GM12878 (cell line): Measurements from ENCODE around the gene NPAS4. TPM values are rescaled to one million over a fixed set of nuclear protein-coding genes. Genes with fewer than 3 reads are reported as not detected.

Source experiments
- ATAC-seq: fragments of 200-7000 bp; cut with Tn5 transposase; 3 replicates; pipeline ENCODE4 v1.9.1; 2020; ENCODE audit warnings: mild to moderate bottlenecking, moderate library complexity
- BruUV-seq: library from RNA; stranded (reverse); fragments of 400-500 nt; replicated peaks from 2 replicates; lab custom pipeline; 2021; lab: Mats Ljungman, UMichigan
- CTCF ChIA-PET: fragments of 300-600 bp; sonication (Branson Sonifier 250); formaldehyde crosslinking; extraction: SDS; loops from one replicate; lab custom pipeline; 2021; ENCODE audit warnings: inconsistent platforms; lab: Yijun Ruan, JAX
- POLR2A ChIA-PET: fragments of 350-600 bp; formaldehyde crosslinking; extraction: SDS; loops from one replicate; lab custom pipeline; 2021; ENCODE audit warnings: inconsistent platforms; lab: Charles Lee
- RAD21 ChIA-PET: fragments of 300-600 bp; sonication (Branson Sonifier 250); formaldehyde crosslinking; loops from one replicate; lab custom pipeline; 2023; ENCODE audit warnings: antibody characterized with exemption; ENCODE audit not compliant: unreplicated experiment; lab: Charles Lee
- SMC1A ChIA-PET: fragments of 300-600 bp; sonication (Branson Sonifier 250); formaldehyde crosslinking; loops from one replicate; lab custom pipeline; 2023; ENCODE audit not compliant: unreplicated experiment, uncharacterized antibody; lab: Charles Lee
- DNase-seq: peaks from one replicate; pipeline ENCODE4 v3.0.0-alpha.2; 2011; ENCODE audit warnings: low read depth, low spot score
- FAIRE-seq: peaks from 3 replicates; lab custom pipeline; 2011; peaks lifted over from hg19 to GRCh38; lab: Jason Lieb, UNC
- H2AFZ ChIP-seq: 2 replicates; pipeline ENCODE4 v1.6.0; 2011; ENCODE audit warnings: low read depth, low read length, control low read depth; ENCODE audit not compliant: control insufficient read depth
- H3K27ac ChIP-seq: 2 replicates; pipeline ENCODE4 v1.5.1; 2011; ENCODE audit warnings: control low read depth; ENCODE audit not compliant: control insufficient read depth, insufficient read depth
- H3K27me3 ChIP-seq, 2 experiments: replicated peaks in 1 of 2; 2 replicates each; pipeline versions ENCODE4 v1.6.0 to v1.6.1; 2011; ENCODE audit warnings: low read length in 1 of 2; ENCODE audit not compliant: control insufficient read depth in 2 of 2, insufficient read depth in 2 of 2
- H3K36me3 ChIP-seq, 2 experiments: 2 replicates each; pipeline ENCODE4 v1.5.1; 2011; ENCODE audit warnings: low read length in 1 of 2; ENCODE audit not compliant: control insufficient read depth in 2 of 2, insufficient read depth in 2 of 2
- H3K4me1 ChIP-seq: 2 replicates; pipeline ENCODE4 v1.6.1; 2011; ENCODE audit warnings: mild to moderate bottlenecking, low read length, moderate library complexity, mixed read lengths; ENCODE audit not compliant: control insufficient read depth, insufficient read depth
- H3K4me2 ChIP-seq: 2 replicates; pipeline ENCODE4 v1.6.0; 2011; ENCODE audit warnings: control low read depth; ENCODE audit not compliant: control insufficient read depth, insufficient read depth
- H3K4me3 ChIP-seq: fragments of 200-600 bp; sonication (generic); 2 replicates; pipeline ENCODE4 v1.5.1; 2016
- H3K79me2 ChIP-seq: 2 replicates; pipeline ENCODE4 v1.6.0; 2011; ENCODE audit warnings: low read length; ENCODE audit not compliant: control insufficient read depth, insufficient read depth
- H3K9ac ChIP-seq: 2 replicates; pipeline ENCODE4 v1.8.0; 2011; ENCODE audit warnings: low read length, control low read depth, mixed read lengths; ENCODE audit not compliant: control insufficient read depth, insufficient read depth
- H3K9me3 ChIP-seq: replicated peaks from 3 replicates; pipeline ENCODE4 v1.5.1; 2011; ENCODE audit warnings: mild to moderate bottlenecking, low read length; ENCODE audit not compliant: control insufficient read depth, insufficient read depth
- H4K20me1 ChIP-seq: 2 replicates; pipeline ENCODE4 v1.6.0; 2011; ENCODE audit not compliant: control insufficient read depth, insufficient read depth
- BACH1 ChIP-seq: fragments of 450-650 bp; IDR thresholded peaks from 2 replicates; pipeline ENCODE4 v1.6.1; 2017; ENCODE audit warnings: mild to moderate bottlenecking, borderline replicate concordance
- BHLHE40 ChIP-seq, 2 experiments: fragments of 450-650 bp in 1 of 2; IDR thresholded peaks; 2 replicates each; pipeline ENCODE4 v1.6.1; 2011 to 2017; ENCODE audit warnings: low read depth in 2 of 2, borderline replicate concordance in 1 of 2, improper control_type of control experiment in 1 of 2, low read length in 1 of 2, mild to moderate bottlenecking in 1 of 2
- BRCA1 ChIP-seq: IDR thresholded peaks from 2 replicates; pipeline ENCODE4 v1.6.1; 2011; ENCODE audit warnings: low read depth, low read length, improper control_type of control experiment
- CEBPB ChIP-seq, 2 experiments: fragments of 150-350 bp in 1 of 2; IDR thresholded peaks; 2 replicates each; pipeline ENCODE4 v1.6.1; 2012 to 2014; ENCODE audit warnings: low read depth in 2 of 2, low read length in 2 of 2, borderline replicate concordance in 1 of 2, inconsistent platforms in 1 of 2
- CREM ChIP-seq: IDR thresholded peaks from 2 replicates; pipeline ENCODE4 v1.6.1; 2014; ENCODE audit warnings: antibody characterized with exemption, low read depth
- IKZF1 ChIP-seq: fragments of 450-650 bp; conservative IDR thresholded peaks from 2 replicates; pipeline ENCODE4 v1.6.1; 2017; ENCODE audit warnings: antibody characterized with exemption, mild to moderate bottlenecking
- NBN ChIP-seq: fragments of 450-650 bp; IDR thresholded peaks from 2 replicates; pipeline ENCODE4 v1.6.1; 2016
- NFIC ChIP-seq: IDR thresholded peaks from 2 replicates; pipeline ENCODE4 v1.6.1; 2012; ENCODE audit warnings: low read depth, mild to moderate bottlenecking, inconsistent platforms, low read length, moderate library complexity
- RELA ChIP-seq: fragments of 450-650 bp; IDR thresholded peaks from 2 replicates; pipeline ENCODE4 v1.8.0; 2014; ENCODE audit warnings: borderline replicate concordance; ENCODE audit not compliant: partially characterized antibody
- SIN3A ChIP-seq: IDR thresholded peaks from 2 replicates; pipeline ENCODE4 v1.6.1; 2012; ENCODE audit warnings: low read depth, low read length, improper control_type of control experiment
- SP1 ChIP-seq: IDR thresholded peaks from one replicate; pipeline ENCODE4 v1.6.1; 2011; ENCODE audit warnings: low read depth, low read length
- TARDBP ChIP-seq: IDR thresholded peaks from 2 replicates; pipeline ENCODE4 v1.6.1; 2016; ENCODE audit warnings: borderline replicate concordance
- ZNF217 ChIP-seq: fragments of 450-650 bp; IDR thresholded peaks from 2 replicates; pipeline ENCODE4 v1.6.1; 2017; ENCODE audit warnings: antibody characterized with exemption, mild to moderate bottlenecking
- ZNF274 ChIP-seq: IDR thresholded peaks from one replicate; pipeline ENCODE4 v1.8.0; 2011; ENCODE audit not compliant: insufficient read length, insufficient read depth
- WGBS: methylation state at CpG from one replicate; pipeline ENCODE4 v1.1.6; 2016; ENCODE audit warnings: low lambda C conversion rate; ENCODE audit not compliant: insufficient replicate concordance, insufficient coverage; ENCODE audit errors: missing lambda C conversion rate; 5-methylcytosine and 5-hydroxymethylcytosine counted together
- in situ Hi-C: fragments of 300-500 bp; cut with MboI; formaldehyde crosslinking; loops from 9 replicates; pipeline ENCODE4 v1.14.3; 2018; ENCODE audit warnings: mixed read lengths
- intact Hi-C: fragments of 100-400 bp; cut with micrococcal nuclease; formaldehyde crosslinking; loops from one replicate; pipeline ENCODE4 v1.14.2; 2022; ENCODE audit not compliant: unreplicated experiment
- polyA plus RNA-seq, 11 experiments: library from polyadenylated mRNA; depleted of rRNA in 4 of 11; unstranded in 6 of 11; stranded (reverse) in 5 of 11; fragments of >200 nt; fragmentation: Nextera tagmentation in 4 of 11; fragmentation: Illumina TruSeq in 1 of 11; extraction: Ambion mirVana in 4 of 11; extraction: Trizol in 1 of 11; gene quantifications; 1 replicate in 1 of 11; 2 replicates in 10 of 11; pipeline versions ENCODE4 v1.2.1 to v1.2.3, GENCODE V29; 2011 to 2016; ENCODE audit warnings: inconsistent platforms in 2 of 11, missing spikeins in 2 of 11, low read depth in 1 of 11
- total RNA-seq, 4 experiments: library from RNA; depleted of rRNA in 3 of 4; stranded (reverse); fragments of >200 nt in 3 of 4; fragmentation: Illumina TruSeq in 1 of 4; extraction: Trizol in 1 of 4; gene quantifications; 2 replicates each; pipeline versions ENCODE4 v1.2.1 to v1.2.3, GENCODE V29; 2013 to 2021
- TF ChIP-seq, protein P1 (sequence below): fragments of 450-650 bp; IDR thresholded peaks from 2 replicates; pipeline ENCODE4 v1.6.1; 2016; ENCODE audit warnings: mild to moderate bottlenecking
- TF ChIP-seq, protein P2 (sequence below): fragments of 450-650 bp; IDR thresholded peaks from 2 replicates; pipeline ENCODE4 v1.6.1; 2014; ENCODE audit warnings: mild to moderate bottlenecking
- TF ChIP-seq, protein P3 (sequence below): fragments of 450-650 bp; IDR thresholded peaks from 2 replicates; pipeline ENCODE4 v1.6.1; 2016; ENCODE audit warnings: mild to moderate bottlenecking
- TF ChIP-seq, protein P4 (sequence below): fragments of 450-650 bp; IDR thresholded peaks from 2 replicates; pipeline ENCODE4 v1.6.1; 2018; ENCODE audit warnings: borderline replicate concordance, mild to moderate bottlenecking; ENCODE audit not compliant: partially characterized antibody

Gene NPAS4
- total and polyA plus RNA-seq, 10 of the 15 experiments (the other 5 are each of a cell fraction or from before 2014, with no cell fraction given): 0.03 to 0.18 (median 0.06) TPM; not detected in 7

DNA sequence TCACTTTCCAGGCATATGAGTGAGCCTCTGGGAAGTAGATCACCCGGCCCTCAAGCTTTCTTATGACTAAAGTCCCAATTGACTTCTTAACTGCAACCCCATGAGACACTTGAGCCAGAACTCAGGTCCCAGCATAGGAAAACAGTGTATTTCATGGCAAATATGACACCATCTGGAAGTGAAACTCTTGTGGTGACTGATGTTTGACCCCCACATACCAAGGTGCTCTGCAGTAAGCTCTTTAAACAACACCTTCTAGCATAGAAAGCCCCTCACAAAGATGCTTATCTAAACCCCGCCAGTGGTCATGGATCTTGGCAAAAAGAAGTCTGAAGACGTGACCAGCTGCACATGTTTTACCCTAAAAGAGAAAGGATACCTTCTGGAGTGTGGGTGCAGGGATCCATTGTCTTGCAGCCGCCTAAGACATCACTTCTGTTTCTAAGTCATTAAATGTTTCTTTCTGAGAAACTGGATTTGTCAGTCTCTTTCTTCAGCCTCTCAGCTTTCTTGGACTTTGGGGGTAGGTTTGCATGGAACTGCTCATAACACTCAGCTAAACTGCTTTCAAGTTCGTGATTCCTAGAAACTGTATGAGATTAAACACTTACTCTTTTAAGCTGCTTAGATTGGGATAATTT lies 38.4 kb downstream of the NPAS4 start:
- Histone ChIP-seq H3K4me2 (peak overlapping the region; percentile 60), H3K9ac (no peak overlapping the region; the same call in 1 of the 2 replicates), H4K20me1 (no peaks in the 10 kb centered on the region), H3K4me1 (peaks cover 15% of the 10 kb centered on the region), H2AFZ (no peak overlapping the region), H3K36me3 (no peaks in the 10 kb centered on the region), H3K27me3 (no peaks in the 10 kb centered on the region), H3K79me2 (no peaks in the 10 kb centered on the region), H3K4me3 (no peak overlapping the region; the same call in 1 of the 2 replicates), H3K9me3 (no peaks in the 10 kb centered on the region; the same call in 1 of the 3 replicates), H3K27ac (peak overlapping the region; percentile 62)
- ChIA-PET RAD21 (interaction anchor here (0.7 to 1.7 kb wide), 4 partner anchors 18 to 70 kb away, joined by 3 to 4 read pairs (median 3); partner anchors contain the start of genes DPP3 and MRPL11), POLR2A (no interaction called here), SMC1A (interaction anchor here (0.7 to 2.0 kb wide), 5 partner anchors 20 to 50 kb away, joined by 3 to 8 read pairs (median 4); partner anchors contain the start of genes MRPL11 and NPAS4), CTCF (interaction anchor here (0.6 to 2.7 kb wide), 8 partner anchors 20 to 718 kb away, joined by 3 to 21 read pairs (median 4); partner anchors contain the start of gene MRPL11)
- WGBS: 10% methylated on average over 5 of the region's 5 CpGs
- ATAC-seq: peak; percentile 80
- intact Hi-C loops (no loop called here), in situ Hi-C loops (no loop called here)
- no TSS peak for BruUV-seq
- no peak for FAIRE-seq
- peak; percentile 70 for DNase-seq
- TF ChIP-seq ZNF217 (no peak), NBN (peak; percentile 52; the same call in 1 of the 2 replicates), CREM (0 out of 2 replicates have a peak, but pooled peaks have one; percentile 8), BACH1 (no peak), BHLHE40 (IDR thresholded peaks at IDR 0.05; ENCODE audit: borderline replicate concordance in 1 of 2, low read depth in 2 of 2, low read length in 1 of 2) (peak; percentile 35 to 52; a peak in 2 of 4 replicates), IKZF1 (peak; percentile 81), TARDBP (no peak), NFIC (no peak), BRCA1 (no peak), CEBPB (IDR thresholded peaks at IDR 0.05; ENCODE audit: borderline replicate concordance in 1 of 2, low read depth in 2 of 2, low read length in 2 of 2) (no peak), ZNF274 (no peak), RELA (no peak), SIN3A (no peak), SP1 (no peak)
- TF ChIP-seq, protein P1, sequence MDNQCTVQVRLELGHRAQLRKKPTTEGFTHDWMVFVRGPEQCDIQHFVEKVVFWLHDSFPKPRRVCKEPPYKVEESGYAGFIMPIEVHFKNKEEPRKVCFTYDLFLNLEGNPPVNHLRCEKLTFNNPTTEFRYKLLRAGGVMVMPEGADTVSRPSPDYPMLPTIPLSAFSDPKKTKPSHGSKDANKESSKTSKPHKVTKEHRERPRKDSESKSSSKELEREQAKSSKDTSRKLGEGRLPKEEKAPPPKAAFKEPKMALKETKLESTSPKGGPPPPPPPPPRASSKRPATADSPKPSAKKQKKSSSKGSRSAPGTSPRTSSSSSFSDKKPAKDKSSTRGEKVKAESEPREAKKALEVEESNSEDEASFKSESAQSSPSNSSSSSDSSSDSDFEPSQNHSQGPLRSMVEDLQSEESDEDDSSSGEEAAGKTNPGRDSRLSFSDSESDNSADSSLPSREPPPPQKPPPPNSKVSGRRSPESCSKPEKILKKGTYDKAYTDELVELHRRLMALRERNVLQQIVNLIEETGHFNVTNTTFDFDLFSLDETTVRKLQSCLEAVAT: no peak
- TF ChIP-seq, protein P2, sequence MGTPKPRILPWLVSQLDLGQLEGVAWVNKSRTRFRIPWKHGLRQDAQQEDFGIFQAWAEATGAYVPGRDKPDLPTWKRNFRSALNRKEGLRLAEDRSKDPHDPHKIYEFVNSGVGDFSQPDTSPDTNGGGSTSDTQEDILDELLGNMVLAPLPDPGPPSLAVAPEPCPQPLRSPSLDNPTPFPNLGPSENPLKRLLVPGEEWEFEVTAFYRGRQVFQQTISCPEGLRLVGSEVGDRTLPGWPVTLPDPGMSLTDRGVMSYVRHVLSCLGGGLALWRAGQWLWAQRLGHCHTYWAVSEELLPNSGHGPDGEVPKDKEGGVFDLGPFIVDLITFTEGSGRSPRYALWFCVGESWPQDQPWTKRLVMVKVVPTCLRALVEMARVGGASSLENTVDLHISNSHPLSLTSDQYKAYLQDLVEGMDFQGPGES: no peak
- TF ChIP-seq, protein P3, sequence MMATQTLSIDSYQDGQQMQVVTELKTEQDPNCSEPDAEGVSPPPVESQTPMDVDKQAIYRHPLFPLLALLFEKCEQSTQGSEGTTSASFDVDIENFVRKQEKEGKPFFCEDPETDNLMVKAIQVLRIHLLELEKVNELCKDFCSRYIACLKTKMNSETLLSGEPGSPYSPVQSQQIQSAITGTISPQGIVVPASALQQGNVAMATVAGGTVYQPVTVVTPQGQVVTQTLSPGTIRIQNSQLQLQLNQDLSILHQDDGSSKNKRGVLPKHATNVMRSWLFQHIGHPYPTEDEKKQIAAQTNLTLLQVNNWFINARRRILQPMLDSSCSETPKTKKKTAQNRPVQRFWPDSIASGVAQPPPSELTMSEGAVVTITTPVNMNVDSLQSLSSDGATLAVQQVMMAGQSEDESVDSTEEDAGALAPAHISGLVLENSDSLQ: no peak
- TF ChIP-seq, protein P4, sequence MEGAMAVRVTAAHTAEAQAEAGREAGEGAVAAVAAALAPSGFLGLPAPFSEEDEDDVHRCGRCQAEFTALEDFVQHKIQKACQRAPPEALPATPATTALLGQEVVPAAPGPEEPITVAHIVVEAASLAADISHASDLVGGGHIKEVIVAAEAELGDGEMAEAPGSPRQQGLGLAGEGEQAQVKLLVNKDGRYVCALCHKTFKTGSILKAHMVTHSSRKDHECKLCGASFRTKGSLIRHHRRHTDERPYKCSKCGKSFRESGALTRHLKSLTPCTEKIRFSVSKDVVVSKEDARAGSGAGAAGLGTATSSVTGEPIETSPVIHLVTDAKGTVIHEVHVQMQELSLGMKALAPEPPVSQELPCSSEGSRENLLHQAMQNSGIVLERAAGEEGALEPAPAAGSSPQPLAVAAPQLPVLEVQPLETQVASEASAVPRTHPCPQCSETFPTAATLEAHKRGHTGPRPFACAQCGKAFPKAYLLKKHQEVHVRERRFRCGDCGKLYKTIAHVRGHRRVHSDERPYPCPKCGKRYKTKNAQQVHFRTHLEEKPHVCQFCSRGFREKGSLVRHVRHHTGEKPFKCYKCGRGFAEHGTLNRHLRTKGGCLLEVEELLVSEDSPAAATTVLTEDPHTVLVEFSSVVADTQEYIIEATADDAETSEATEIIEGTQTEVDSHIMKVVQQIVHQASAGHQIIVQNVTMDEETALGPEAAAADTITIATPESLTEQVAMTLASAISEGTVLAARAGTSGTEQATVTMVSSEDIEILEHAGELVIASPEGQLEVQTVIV: no peak
